B cell (primary cell): ENCODE measurements around the gene UBE2J2. TPM values are rescaled to one million over a fixed set of nuclear protein-coding genes. Genes with fewer than 3 reads are reported as not detected.
A peak's percentile ranks its signal among the peaks of the same experiment; 100 is the strongest.

ENCODE experiments used
- ATAC-seq: fragments of 200-7000 bp; cut with Tn5 transposase; one replicate; pipeline ENCODE4 v1.10.0; 2021; ENCODE audit warnings: low read depth, mild to moderate bottlenecking, moderate number of reproducible peaks, moderate library complexity
- CTCF ChIA-PET: fragments of 350-600 bp; sonication (Branson Sonifier 250); formaldehyde crosslinking; loops from one replicate; lab custom pipeline; 2021; ENCODE audit warnings: antibody characterized with exemption, inconsistent platforms; lab: Charles Lee
- POLR2A ChIA-PET: fragments of 350-600 bp; sonication (Branson Sonifier 250); formaldehyde crosslinking; loops from one replicate; lab custom pipeline; 2021; ENCODE audit warnings: antibody characterized with exemption; lab: Charles Lee
- DNase-seq: peaks from one replicate; pipeline ENCODE4 v3.0.0; 2013
- H2AFZ ChIP-seq: 2 replicates; pipeline ENCODE4 v1.6.1; 2012; ENCODE audit warnings: mild to moderate bottlenecking, low read depth, low read length; ENCODE audit not compliant: insufficient read depth, poor library complexity, severe bottlenecking
- H3K27ac ChIP-seq, 2 donors: 1 replicate in 1 of 2; 2 replicates in 1 of 2; pipeline ENCODE4 v1.5.1; 2012 to 2013; ENCODE audit warnings: low read length in 2 of 2, mild to moderate bottlenecking in 2 of 2, moderate library complexity in 1 of 2
- H3K27me3 ChIP-seq, 4 experiments: fragments of 200-600 bp in 1 of 4; sonication (generic) in 1 of 4; replicated peaks in 1 of 4; 1 replicate in 2 of 4; 2 replicates in 2 of 4; pipeline versions ENCODE4 v1.6.1 to v1.7.0; 2013 to 2016; ENCODE audit warnings: low read length in 3 of 4, mild to moderate bottlenecking in 2 of 4, mixed read lengths in 1 of 4, moderate library complexity in 1 of 4; ENCODE audit not compliant: insufficient read depth in 4 of 4, control insufficient read depth in 3 of 4; ENCODE audit errors: control extremely low read depth in 1 of 4
- H3K36me3 ChIP-seq, 2 experiments: replicated peaks in 1 of 2; 1 replicate in 1 of 2; 2 replicates in 1 of 2; pipeline versions ENCODE4 v1.6.1 to v1.7.1; 2013; ENCODE audit warnings: low read length in 1 of 2; ENCODE audit not compliant: insufficient read depth in 2 of 2, control insufficient read depth in 1 of 2; ENCODE audit errors: control extremely low read depth in 1 of 2, extremely low read depth in 1 of 2
- H3K4me1 ChIP-seq, 2 donors: fragments of 200-600 bp in 1 of 2; sonication (generic) in 1 of 2; 1 replicate in 1 of 2; 2 replicates in 1 of 2; pipeline versions ENCODE4 v1.5.1 to v1.6.1; 2013 to 2017; ENCODE audit warnings: low read length in 2 of 2; ENCODE audit not compliant: control insufficient read depth in 2 of 2, insufficient read depth in 2 of 2
- H3K4me2 ChIP-seq: replicated peaks from 2 replicates; pipeline ENCODE3; 2012; ENCODE audit warnings: mild to moderate bottlenecking, low read depth, low read length; ENCODE audit not compliant: poor library complexity, severe bottlenecking
- H3K4me3 ChIP-seq, 5 experiments: fragments of 200-600 bp in 1 of 5; sonication (generic) in 1 of 5; 1 replicate in 3 of 5; 2 replicates in 2 of 5; pipeline versions ENCODE4 v1.5.1 to v1.7.0; 2011 to 2016; ENCODE audit warnings: low read length in 4 of 5, mild to moderate bottlenecking in 4 of 5, low read depth in 2 of 5, control low read depth in 1 of 5, moderate library complexity in 1 of 5; ENCODE audit not compliant: insufficient read depth in 1 of 5; ENCODE audit errors: control extremely low read depth in 1 of 5, extremely low read depth in 1 of 5
- H3K79me2 ChIP-seq: fragments of 200-600 bp; sonication (generic); one replicate; pipeline ENCODE4 v1.6.0; 2016; ENCODE audit warnings: low read length; ENCODE audit not compliant: control insufficient read depth, insufficient read depth
- H3K9ac ChIP-seq: fragments of 200-600 bp; sonication (generic); 2 replicates; pipeline ENCODE4 v1.6.1; 2017; ENCODE audit warnings: mild to moderate bottlenecking, low read length, moderate library complexity
- H3K9me3 ChIP-seq, 3 donors: one replicate each; pipeline versions ENCODE4 v1.6.1 to v1.7.1; 2013; ENCODE audit warnings: low read length in 2 of 3; ENCODE audit not compliant: control insufficient read depth in 2 of 3, insufficient read depth in 1 of 3; ENCODE audit errors: control extremely low read depth in 1 of 3
- H4K20me1 ChIP-seq: 2 replicates; pipeline ENCODE4 v1.6.0; 2012; ENCODE audit warnings: mild to moderate bottlenecking, low read length; ENCODE audit not compliant: insufficient read depth, control insufficient read depth, poor library complexity, severe bottlenecking
- H3K27ac Mint-ChIP-seq: one replicate; pipeline ENCODE4 v1.8.0; 2021; ENCODE audit warnings: mixed read lengths
- H3K27me3 Mint-ChIP-seq: one replicate; pipeline ENCODE4 v1.8.0; 2021; ENCODE audit warnings: mixed read lengths
- H3K4me1 Mint-ChIP-seq: one replicate; pipeline ENCODE4 v1.8.0; 2021; ENCODE audit warnings: mixed read lengths
- H3K4me3 Mint-ChIP-seq: one replicate; pipeline ENCODE4 v1.8.0; 2021; ENCODE audit warnings: mixed read lengths
- H3K9me3 Mint-ChIP-seq: one replicate; pipeline ENCODE4 v1.8.0; 2022; ENCODE audit warnings: mixed read lengths; ENCODE audit not compliant: insufficient read depth
- CTCF ChIP-seq: fragments of 200-600 bp; IDR thresholded peaks from one replicate; pipeline ENCODE4 v1.8.0; 2022; ENCODE audit warnings: antibody characterized with exemption, mild to moderate bottlenecking
- EZH2 ChIP-seq: IDR thresholded peaks from 2 replicates; pipeline ENCODE4 v1.6.1; 2012; ENCODE audit warnings: borderline replicate concordance, low read depth, mild to moderate bottlenecking, moderate library complexity, low read length; ENCODE audit not compliant: insufficient read depth, poor library complexity, severe bottlenecking
- WGBS: methylation state at CpG from one replicate; pipeline ENCODE4 v1.1.5; 2013; ENCODE audit warnings: missing lambda C conversion rate; ENCODE audit not compliant: insufficient coverage; 5-methylcytosine and 5-hydroxymethylcytosine counted together
- intact Hi-C: fragments of 100-400 bp; cut with micrococcal nuclease; formaldehyde crosslinking; loops from one replicate; pipeline ENCODE4 v1.10.0; 2022
- polyA plus RNA-seq: library from polyadenylated mRNA; depleted of rRNA; stranded (reverse); fragments of >200 nt; gene quantifications from 2 replicates; pipeline ENCODE4 v1.2.3, GENCODE V29; 2012
- total RNA-seq, 2 donors: library from RNA; stranded (reverse); fragments of 120-200 nt in 1 of 2; gene quantifications; 1 replicate in 1 of 2; 2 replicates in 1 of 2; pipeline versions ENCODE4 v1.2.3 to v1.2.4, GENCODE V29; 2013 to 2022

Gene UBE2J2
- total and polyA plus RNA-seq, 2 donors (not counting 1 experiment from before 2014, with no cell fraction given): 40.1 to 115 TPM

GRCh38 chr1:1246577-1247340 lies 26.9 kb downstream of the UBE2J2 start, which contains the start of gene C1QTNF12:
Gene C1QTNF12 (minus strand): TSS chr1:1246722. CDS start chr1:1246690, 32 bp downstream.
- Mint-ChIP-seq H3K4me3 (no peak within 1 kb of the TSS), H3K9me3 (no peaks in the 10 kb centered on the region), H3K27me3 (no peaks in the 10 kb centered on the region), H3K4me1 (peaks cover 16% of the 10 kb centered on the region), H3K27ac (no peak within 1 kb of the TSS)
- H3K79me2 ChIP-seq: peaks cover 3% of the 10 kb centered on the region
- H3K9ac ChIP-seq: no peak within 1 kb of the TSS
- no peak within 1 kb of the TSS for H3K27ac ChIP-seq
- no peaks in the 10 kb centered on the region for H3K36me3 ChIP-seq
- ATAC-seq (no peak), DNase-seq (no peak)
- H4K20me1 ChIP-seq: peaks cover 11% of the 10 kb centered on the region
- ChIA-PET CTCF (interaction anchor here (1.1 to 1.5 kb wide), 2 partner anchors 124 to 125 kb away, joined by 4 to 5 read pairs; no protein-coding TSS in a partner anchor), POLR2A (no interaction called here)
- intact Hi-C loops: no loop called here
- H2AFZ ChIP-seq: peak within 1 kb of the TSS; percentile 16
- peak within 1 kb of the TSS; percentile 56 for H3K4me2 ChIP-seq
- H3K9me3 ChIP-seq: peaks cover 0 to 10% (median 0%) of the 10 kb centered on the region in 3 donors
- peaks cover 0 to 29% (median 11%) of the 10 kb centered on the region in 4 experiments for H3K27me3 ChIP-seq
- no peak within 1 kb of the TSS for H3K4me3 ChIP-seq
- H3K4me1 ChIP-seq: peaks cover 28 to 30% of the 10 kb centered on the region in 2 donors
- TF ChIP-seq EZH2 (no peak), CTCF (no peak)
- WGBS: 7% methylated on average over 70 of the region's 74 CpGs
